NT2/D1 (cell line): ENCODE data around the gene TBC1D4.

Source experiments
- DNase-seq: peaks from one replicate; pipeline ENCODE4 v3.0.0-alpha.2; 2011; ENCODE audit warnings: low read depth, low spot score
- H3K27me3 ChIP-seq: 2 replicates; pipeline ENCODE4 v1.6.0; 2011; ENCODE audit warnings: mild to moderate bottlenecking; ENCODE audit not compliant: insufficient read length, insufficient read depth
- H3K36me3 ChIP-seq: 2 replicates; pipeline ENCODE4 v1.6.1; 2011; ENCODE audit warnings: mild to moderate bottlenecking, low read length, mixed read lengths; ENCODE audit not compliant: insufficient read depth, insufficient read length
- H3K4me1 ChIP-seq: 2 replicates; pipeline ENCODE4 v1.5.1; 2011; ENCODE audit not compliant: insufficient read depth, insufficient read length
- H3K4me3 ChIP-seq: 2 replicates; pipeline ENCODE4 v1.5.1; 2011; ENCODE audit warnings: low read depth; ENCODE audit not compliant: insufficient read length
- H3K9ac ChIP-seq: 2 replicates; pipeline ENCODE4 v1.6.0; 2011; ENCODE audit warnings: low read depth; ENCODE audit not compliant: insufficient read length
- H3K9me3 ChIP-seq: 2 replicates; pipeline ENCODE4 v1.5.1; 2011; ENCODE audit warnings: mild to moderate bottlenecking, low read length; ENCODE audit not compliant: insufficient read depth
- SUZ12 ChIP-seq: IDR thresholded peaks from 2 replicates; pipeline ENCODE4 v1.6.1; 2011; ENCODE audit not compliant: insufficient read length, insufficient read depth; ENCODE audit errors: extremely low read depth
- YY1 ChIP-seq: IDR thresholded peaks from 2 replicates; pipeline ENCODE4 v1.6.1; 2011; ENCODE audit not compliant: insufficient read length, insufficient read depth
- ZNF274 ChIP-seq: IDR thresholded peaks from 2 replicates; pipeline ENCODE4 v1.6.1; 2011; ENCODE audit warnings: mild to moderate bottlenecking, low read depth, low read length

TBC1D4 gene

GRCh38 chr13:75421133-75421532 lies 60.8 kb downstream of the TBC1D4 start:
- no peaks in the 10 kb centered on the region for H3K36me3 ChIP-seq
- no peaks in the 10 kb centered on the region for H3K9me3 ChIP-seq
- H3K4me1 ChIP-seq = no peaks in the 10 kb centered on the region
- no peak overlapping the region for H3K9ac ChIP-seq
- no peak for DNase-seq
- no peak for TF ChIP-seq ZNF274
- no peak for TF ChIP-seq YY1
- no peak for TF ChIP-seq SUZ12
- no peaks in the 10 kb centered on the region for H3K27me3 ChIP-seq
- H3K4me3 ChIP-seq = no peak overlapping the region

- Histone ChIP-seq H3K4me3 (no peak overlapping the region), H3K9me3 (no peaks in the 10 kb centered on the region), H3K9ac (no peak overlapping the region), H3K36me3 (no peaks in the 10 kb centered on the region), H3K27me3 (no peaks in the 10 kb centered on the region), H3K4me1 (no peaks in the 10 kb centered on the region)
- no peak for DNase-seq
- TF ChIP-seq YY1 (no peak), ZNF274 (no peak)
These were observed 62.3 kb downstream of the TBC1D4 start for GRCh38 chr13:75419656-75420055.

- no peak for DNase-seq
- Histone ChIP-seq H3K9me3 (no peaks in the 10 kb centered on the region), H3K36me3 (no peaks in the 10 kb centered on the region), H3K4me3 (no peak overlapping the region), H3K27me3 (no peaks in the 10 kb centered on the region), H3K9ac (no peak overlapping the region), H3K4me1 (no peaks in the 10 kb centered on the region)
- TF ChIP-seq YY1 (no peak), ZNF274 (no peak)
These were observed 63.0 kb downstream of the TBC1D4 start for GRCh38 chr13:75418997-75419396.

- no peaks in the 10 kb centered on the region for H3K36me3 ChIP-seq
- no peak for DNase-seq
- TF ChIP-seq YY1 (no peak), ZNF274 (no peak), SUZ12 (no peak)
- no peak overlapping the region for H3K9ac ChIP-seq
- H3K4me3 ChIP-seq = no peak overlapping the region
- no peaks in the 10 kb centered on the region for H3K4me1 ChIP-seq
- H3K9me3 ChIP-seq = no peaks in the 10 kb centered on the region
- no peaks in the 10 kb centered on the region for H3K27me3 ChIP-seq
These were observed 63.7 kb downstream of the TBC1D4 start for GRCh38 chr13:75418186-75418843.

GRCh38 chr13:75417656-75418055 lies 64.3 kb downstream of the TBC1D4 start:
- Histone ChIP-seq H3K36me3 (no peaks in the 10 kb centered on the region), H3K4me1 (no peaks in the 10 kb centered on the region)

DNA sequence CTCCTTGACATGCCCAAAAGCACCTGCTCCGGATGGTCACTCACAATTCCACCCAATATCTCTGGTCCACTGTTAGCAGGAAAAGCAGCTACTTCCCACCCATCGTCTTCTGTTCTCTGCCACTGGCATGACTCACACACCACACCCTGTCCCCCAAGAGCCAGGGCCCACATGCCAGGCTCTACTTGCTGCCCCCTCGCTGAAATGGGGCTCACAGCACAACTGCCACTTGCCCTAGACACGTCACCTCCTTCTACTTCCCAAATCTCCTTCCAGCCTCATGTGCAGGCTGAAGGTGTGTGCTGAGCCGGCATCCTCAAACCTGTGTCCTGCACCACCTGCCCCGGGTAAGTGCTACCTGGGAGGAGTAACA lies 65.0 kb downstream of the TBC1D4 start:
- Histone ChIP-seq H3K9me3 (no peaks in the 10 kb centered on the region), H3K9ac (no peak overlapping the region), H3K36me3 (no peaks in the 10 kb centered on the region), H3K27me3 (no peaks in the 10 kb centered on the region), H3K4me1 (no peaks in the 10 kb centered on the region), H3K4me3 (no peak overlapping the region)
- TF ChIP-seq YY1 (no peak), ZNF274 (no peak), SUZ12 (no peak)
- no peak for DNase-seq

More at GRCh38 chr13:75417656-75418055, 64.3 kb downstream of the TBC1D4 start:
- DNase-seq = no peak
- Histone ChIP-seq H3K4me3 (no peak overlapping the region), H3K9ac (no peak overlapping the region), H3K27me3 (no peaks in the 10 kb centered on the region), H3K9me3 (no peaks in the 10 kb centered on the region)
- no peak for TF ChIP-seq YY1
- TF ChIP-seq ZNF274 = no peak
- no peak for TF ChIP-seq SUZ12

- H3K4me1 ChIP-seq = no peaks in the 10 kb centered on the region
- no peaks in the 10 kb centered on the region for H3K9me3 ChIP-seq
- H3K36me3 ChIP-seq = no peaks in the 10 kb centered on the region
- no peak overlapping the region for H3K9ac ChIP-seq
- no peak for DNase-seq
- H3K4me3 ChIP-seq = no peak overlapping the region
- no peaks in the 10 kb centered on the region for H3K27me3 ChIP-seq
- TF ChIP-seq ZNF274 (no peak), SUZ12 (no peak), YY1 (no peak)
These were observed 65.5 kb downstream of the TBC1D4 start for GRCh38 chr13:75416327-75417011.
